Measurements from ENCODE around the gene ERLEC1.
"Not testable (repeated sequence)": the region's sequence is repeated elsewhere in the genome, so short reads cannot be mapped to it uniquely, and the experiment has no call there.

The ERLEC1 gene

GRCh38 chr2:53820048-53820447 is 33.2 kb downstream of the ERLEC1 start:
- DNase-seq (ENCODE audit: extremely low read depth, low read depth) = no peak
- TF ChIP-seq CTCF (IDR thresholded peaks at IDR 0.05; ENCODE audit: low read depth, low read length, missing control alignments) = no peak
- no peak overlapping the region for H3K4me3 ChIP-seq (replicated peaks; ENCODE audit: low read depth, low read length)

- no peak for TF ChIP-seq CTCF (IDR thresholded peaks at IDR 0.05; ENCODE audit: low read depth, low read length, missing control alignments)
- DNase-seq (ENCODE audit: extremely low read depth, low read depth) = no peak
Observed at GRCh38 chr2:53820711-53821110, 33.9 kb downstream of the ERLEC1 start.

GRCh38 chr2:53821810-53822209 is 35.0 kb downstream of the ERLEC1 start:
- H3K4me3 ChIP-seq (replicated peaks; ENCODE audit: low read depth, low read length) = no peak overlapping the region
- TF ChIP-seq CTCF (IDR thresholded peaks at IDR 0.05; ENCODE audit: low read depth, low read length, missing control alignments) = no peak
- DNase-seq (ENCODE audit: extremely low read depth, low read depth) = no peak

More at GRCh38 chr2:53820711-53821110, 33.9 kb downstream of the ERLEC1 start:
- H3K4me3 ChIP-seq (replicated peaks; ENCODE audit: low read depth, low read length) = no peak overlapping the region

- DNase-seq (ENCODE audit: extremely low read depth, low read depth); H3K4me3 ChIP-seq (replicated peaks; ENCODE audit: low read depth, low read length): not testable (repeated sequence)
Observed at GRCh38 chr2:53823639-53824038, 36.8 kb downstream of the ERLEC1 start.

- no peak overlapping the region for H3K4me3 ChIP-seq (replicated peaks; ENCODE audit: low read depth, low read length)
- no peak for DNase-seq (ENCODE audit: extremely low read depth, low read depth)
- no peak for TF ChIP-seq CTCF (IDR thresholded peaks at IDR 0.05; ENCODE audit: low read depth, low read length, missing control alignments)
Observed at GRCh38 chr2:53826030-53826410, 39.2 kb downstream of the ERLEC1 start.

GRCh38 chr2:53826587-53827397 is 39.9 kb downstream of the ERLEC1 start:
- no peak for TF ChIP-seq CTCF (IDR thresholded peaks at IDR 0.05; ENCODE audit: low read depth, low read length, missing control alignments)
- no peak overlapping the region for H3K4me3 ChIP-seq (replicated peaks; ENCODE audit: low read depth, low read length)
- no peak for DNase-seq (ENCODE audit: extremely low read depth, low read depth)

- no peak for DNase-seq (ENCODE audit: extremely low read depth, low read depth)
- no peak for TF ChIP-seq CTCF (IDR thresholded peaks at IDR 0.05; ENCODE audit: low read depth, low read length, missing control alignments)
- no peak overlapping the region for H3K4me3 ChIP-seq (replicated peaks; ENCODE audit: low read depth, low read length)
Observed at GRCh38 chr2:53827398-53828175, 40.7 kb downstream of the ERLEC1 start.
